A549 (cell line): Measurements from ENCODE around the gene POLRMT. TPM values are rescaled to one million over a fixed set of nuclear protein-coding genes. Genes with fewer than 3 reads are reported as not detected.

Source experiments
- ATAC-seq, 2 experiments: fragments of 200-7000 bp in 1 of 2; fragments of >200 bp in 1 of 2; cut with Nextera tagmentation in 1 of 2; cut with Tn5 transposase in 1 of 2; 3 replicates each; pipeline versions ENCODE4 v1.8.0 to v1.9.1; 2018 to 2020; ENCODE audit warnings: mild to moderate bottlenecking in 1 of 2, moderate library complexity in 1 of 2
- CTCF ChIA-PET: fragments of 300-600 bp; sonication (Branson Sonifier 250); formaldehyde crosslinking; extraction: SDS; loops from one replicate; lab custom pipeline; 2021; ENCODE audit warnings: antibody characterized with exemption, inconsistent platforms; lab: Yijun Ruan, JAX
- POLR2A ChIA-PET: fragments of 350-600 bp; formaldehyde crosslinking; extraction: SDS; loops from one replicate; lab custom pipeline; 2021; ENCODE audit warnings: antibody characterized with exemption, inconsistent platforms; lab: Yijun Ruan, JAX
- DNase-seq, 2 experiments: peaks; one replicate each; pipeline versions ENCODE4 v3.0.0 to v3.0.0-alpha.2; 2011 to 2016; ENCODE audit warnings: low read depth in 1 of 2, low spot score in 1 of 2
- FAIRE-seq: peaks from 2 replicates; lab custom pipeline; 2011; peaks lifted over from hg19 to GRCh38; lab: Jason Lieb, UNC
- H3K27ac ChIP-seq, 2 experiments: fragments of >200 bp; sonication (Bioruptor Twin); formaldehyde crosslinking; 3 replicates each; pipeline ENCODE4 v1.5.1; 2016 to 2017
- H3K4me1 ChIP-seq: fragments of >200 bp; sonication (Bioruptor Twin); formaldehyde crosslinking; 3 replicates; pipeline ENCODE4 v1.6.1; 2016
- H3K4me2 ChIP-seq: fragments of >200 bp; sonication (Bioruptor Twin); formaldehyde crosslinking; 3 replicates; pipeline ENCODE4 v1.6.1; 2016
- H3K4me3 ChIP-seq: fragments of >200 bp; sonication (Bioruptor Twin); formaldehyde crosslinking; 3 replicates; pipeline ENCODE4 v1.5.1; 2016
- H3K9me3 ChIP-seq: fragments of >200 bp; sonication (Bioruptor Twin); formaldehyde crosslinking; 3 replicates; pipeline ENCODE4 v1.6.1; 2016
- BHLHE40 ChIP-seq: IDR thresholded peaks from 2 replicates; pipeline ENCODE4 v1.6.1; 2012; ENCODE audit warnings: low read depth, low read length, inconsistent platforms
- CBX2 ChIP-seq: fragments of 200-600 bp; sonication (generic); IDR thresholded peaks from 2 replicates; pipeline ENCODE4 v1.6.1; 2016; ENCODE audit warnings: low read depth, mild to moderate bottlenecking, borderline replicate concordance
- CBX8 ChIP-seq: fragments of 200-600 bp; sonication (generic); IDR thresholded peaks from 2 replicates; pipeline ENCODE4 v1.6.1; 2016
- CHD4 ChIP-seq: fragments of 200-600 bp; sonication (generic); IDR thresholded peaks from 2 replicates; pipeline ENCODE4 v1.6.1; 2016; ENCODE audit warnings: antibody characterized with exemption, mild to moderate bottlenecking, borderline replicate concordance
- EHF ChIP-seq: fragments of 250-450 bp; sonication (Bioruptor Pico); IDR thresholded peaks from 2 replicates; pipeline ENCODE4 v1.5.0; 2020; ENCODE audit warnings: mild to moderate bottlenecking
- EHMT2 ChIP-seq: fragments of 200-600 bp; sonication (generic); IDR thresholded peaks from 2 replicates; pipeline ENCODE4 v1.6.1; 2016; ENCODE audit warnings: antibody characterized with exemption, low read depth, mild to moderate bottlenecking, moderate library complexity
- FOSB ChIP-seq: fragments of 250-450 bp; sonication (Bioruptor Pico); IDR thresholded peaks from 2 replicates; pipeline ENCODE4 v1.5.0; 2020; ENCODE audit warnings: mild to moderate bottlenecking, moderate library complexity
- FOSL2 ChIP-seq, 2 experiments: fragments of 450-650 bp in 1 of 2; fragments of >200 bp in 1 of 2; sonication (Bioruptor Twin) in 1 of 2; formaldehyde crosslinking; IDR thresholded peaks; 2 replicates each; pipeline versions ENCODE4 v1.5.0 to v1.6.1; 2016 to 2020; ENCODE audit warnings: mild to moderate bottlenecking in 1 of 2, moderate library complexity in 1 of 2
- FOXS1 ChIP-seq: fragments of 250-450 bp; sonication (Bioruptor Pico); IDR thresholded peaks from 2 replicates; pipeline ENCODE4 v1.5.0; 2020; ENCODE audit warnings: mild to moderate bottlenecking, moderate library complexity
- HDAC2 ChIP-seq: fragments of 200-600 bp; sonication (generic); IDR thresholded peaks from 2 replicates; pipeline ENCODE4 v1.6.1; 2016
- HOXB13 ChIP-seq: fragments of 250-450 bp; sonication (Bioruptor Pico); IDR thresholded peaks from 2 replicates; pipeline ENCODE4 v1.5.0; 2020; ENCODE audit warnings: low read depth, mild to moderate bottlenecking, moderate library complexity
- HOXB5 ChIP-seq: fragments of 250-450 bp; sonication (Bioruptor Pico); IDR thresholded peaks from 2 replicates; pipeline ENCODE4 v1.5.0; 2020; ENCODE audit warnings: mild to moderate bottlenecking, moderate library complexity
- JUN ChIP-seq, 2 experiments: fragments of >200 bp; sonication (Bioruptor Twin); formaldehyde crosslinking; IDR thresholded peaks; 2 replicates in 1 of 2; 3 replicates in 1 of 2; pipeline ENCODE4 v1.6.1; 2016 to 2017
- KDM1A ChIP-seq: fragments of 200-600 bp; sonication (generic); IDR thresholded peaks from 2 replicates; pipeline ENCODE4 v1.6.1; 2016; ENCODE audit warnings: low read depth, mild to moderate bottlenecking
- KDM5A ChIP-seq: fragments of 200-600 bp; sonication (generic); IDR thresholded peaks from 2 replicates; pipeline ENCODE4 v1.6.1; 2016; ENCODE audit warnings: antibody characterized with exemption, mild to moderate bottlenecking
- MAZ ChIP-seq: fragments of 150-350 bp; IDR thresholded peaks from 2 replicates; pipeline ENCODE4 v1.6.1; 2014; ENCODE audit warnings: antibody characterized with exemption, low read depth, low read length, borderline replicate concordance
- MYC ChIP-seq: IDR thresholded peaks from 2 replicates; pipeline ENCODE4 v1.6.1; 2012; ENCODE audit warnings: mild to moderate bottlenecking, inconsistent platforms, low read length, improper control_type of control experiment, borderline replicate concordance
- NPAS2 ChIP-seq: fragments of 250-450 bp; sonication (Bioruptor Pico); IDR thresholded peaks from 2 replicates; pipeline ENCODE4 v1.8.0; 2022; ENCODE audit warnings: mild to moderate bottlenecking, moderate library complexity, borderline replicate concordance
- RFX5 ChIP-seq: fragments of 450-650 bp; IDR thresholded peaks from 2 replicates; pipeline ENCODE4 v1.7.1; 2014; ENCODE audit warnings: antibody characterized with exemption, mild to moderate bottlenecking, moderate library complexity
- WGBS: methylation state at CpG from one replicate; pipeline ENCODE4 v1.1.6; 2017; ENCODE audit errors: missing lambda C conversion rate; 5-methylcytosine and 5-hydroxymethylcytosine counted together
- polyA plus RNA-seq, 4 experiments: library from polyadenylated mRNA; depleted of rRNA in 3 of 4; stranded (reverse); fragments of >200 nt; fragmentation: RNase III in 1 of 4; extraction: RNeasy Plus Mini Kit Qiagen cat#74134 plus additional on column Dnase treatment in 1 of 4; gene quantifications; 2 replicates in 3 of 4; 3 replicates in 1 of 4; pipeline ENCODE4 v1.2.3, GENCODE V29; 2011 to 2017
- TF ChIP-seq, protein P1 (sequence below): fragments of 250-450 bp; sonication (Bioruptor Pico); IDR thresholded peaks from 2 replicates; pipeline ENCODE4 v1.5.0; 2020; ENCODE audit warnings: low read depth, mild to moderate bottlenecking, moderate library complexity
- TF ChIP-seq, protein P2 (sequence below): fragments of >200 bp; sonication (Bioruptor Twin); formaldehyde crosslinking; IDR thresholded peaks from 3 replicates; pipeline ENCODE4 v1.6.1; 2016
- TF ChIP-seq, protein P3 (sequence below): fragments of 450-650 bp; IDR thresholded peaks from 2 replicates; pipeline ENCODE4 v1.6.1; 2014; ENCODE audit warnings: antibody characterized with exemption
- TF ChIP-seq, protein P4 (sequence below): IDR thresholded peaks from 2 replicates; pipeline ENCODE4 v1.6.1; 2012
- TF ChIP-seq, protein P5 (sequence below): IDR thresholded peaks from 2 replicates; pipeline ENCODE4 v1.6.1; 2012; ENCODE audit warnings: low read depth, borderline replicate concordance

POLRMT gene
- polyA plus RNA-seq, 2 of the 4 experiments (the other 2 are of a cell fraction), result 41.9 to 68.8 TPM

DNA sequence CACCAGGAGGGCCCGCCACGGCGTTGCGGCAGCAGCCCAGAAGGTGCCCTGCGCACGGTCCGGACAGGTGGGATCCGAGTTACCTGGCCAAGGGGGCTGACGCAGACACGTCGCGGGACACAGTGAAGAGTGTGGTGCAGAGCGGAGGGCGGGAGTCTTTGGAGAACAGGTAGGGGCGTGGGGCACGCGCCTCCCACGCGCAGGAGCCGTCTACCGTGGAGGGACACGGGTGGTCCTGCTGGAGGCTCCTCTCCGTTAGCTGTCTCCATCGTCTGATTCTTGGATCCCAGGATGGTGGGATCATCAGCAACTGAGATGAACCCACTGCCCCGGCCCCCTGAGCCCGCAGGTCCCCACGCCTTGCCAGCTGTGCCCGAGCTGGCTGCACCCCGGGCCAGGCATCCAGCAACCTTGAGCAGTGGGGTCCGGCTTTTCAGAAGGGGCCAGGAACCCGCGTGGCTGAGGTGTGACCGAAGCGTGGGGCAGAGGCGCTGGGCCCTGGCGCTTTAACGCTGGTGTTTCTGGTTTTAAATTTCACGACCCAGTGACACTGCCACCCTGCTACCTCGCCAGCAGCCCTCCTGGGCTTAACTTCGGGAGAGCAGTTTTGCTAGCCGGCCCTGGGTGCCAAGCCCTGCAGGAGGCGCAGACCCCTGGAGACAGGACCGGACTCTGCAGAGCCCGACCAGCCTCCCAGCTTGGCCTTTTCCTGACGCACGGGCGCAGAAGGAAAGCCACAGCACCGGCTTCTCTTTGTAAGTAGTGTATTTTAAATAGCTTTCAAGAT lies 13.6 kb upstream of the POLRMT start:
- H3K4me1 ChIP-seq, result no peaks in the 10 kb centered on the region
- ChIA-PET POLR2A (no interaction called here), CTCF (interaction anchor here (1.0 to 1.4 kb wide), 2 partner anchors 11 to 87 kb away, joined by 3 to 4 read pairs; no protein-coding TSS in a partner anchor)
- WGBS, result 96% methylated on average over 43 of the region's 48 CpGs
- no peak overlapping the region for H3K4me2 ChIP-seq
- H3K9me3 ChIP-seq, result no peaks in the 10 kb centered on the region
- no peak overlapping the region for H3K27ac ChIP-seq
- ATAC-seq (no peak), FAIRE-seq (no peak), DNase-seq (no peak)
- TF ChIP-seq CHD4 (no peak), MAZ (no peak)
- H3K4me3 ChIP-seq, result no peak overlapping the region

DNA sequence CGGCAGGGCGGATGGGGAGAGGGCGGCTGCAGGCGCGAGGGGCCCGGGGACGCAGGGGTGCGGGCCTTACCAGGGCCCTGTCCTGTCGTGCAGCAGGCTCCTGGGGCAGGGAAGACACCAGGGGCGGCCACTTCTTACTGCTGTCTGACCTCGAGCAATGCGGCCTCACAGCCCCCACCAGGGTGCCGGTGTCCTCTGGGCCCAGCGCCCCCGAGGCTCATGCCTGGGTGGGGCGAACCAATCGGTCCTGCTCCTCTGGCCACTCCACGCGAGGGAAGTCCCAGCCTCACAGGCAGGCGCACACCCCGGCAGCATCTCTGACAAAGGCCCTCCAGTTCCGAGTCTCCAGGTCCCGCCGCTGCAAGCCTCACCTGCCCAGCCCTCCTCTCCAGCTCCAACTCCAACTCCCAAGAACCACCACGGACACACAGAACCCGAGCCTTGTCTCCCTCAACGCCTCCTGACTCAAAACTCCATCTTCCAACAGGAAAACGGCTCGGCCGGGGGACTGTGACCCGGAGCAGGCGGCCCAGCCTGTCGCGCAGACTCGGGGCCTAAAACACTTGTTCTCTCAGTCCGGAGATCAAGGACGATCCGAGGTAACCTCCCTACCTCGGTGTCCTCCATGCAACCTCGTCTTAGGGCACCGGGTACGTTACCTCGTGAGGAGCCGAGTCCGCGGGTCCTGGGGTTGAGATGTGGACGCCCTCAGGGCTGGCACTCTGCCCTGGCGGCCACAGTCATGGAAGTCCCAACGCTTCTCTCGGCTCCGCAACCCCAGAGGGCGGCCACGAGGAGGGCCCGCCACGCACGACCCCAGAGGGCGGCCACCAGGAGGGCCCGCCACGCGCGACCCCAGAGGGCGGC lies 12.8 kb upstream of the POLRMT start:
- no peak overlapping the region for H3K27ac ChIP-seq
- TF ChIP-seq MYC (no peak), BHLHE40 (no peak), HOXB5 (CRISPR knock-in tag) (no peak), NPAS2 (no peak), EHF (CRISPR knock-in tag) (no peak), EHMT2 (no peak)
- TF ChIP-seq, protein P1, sequence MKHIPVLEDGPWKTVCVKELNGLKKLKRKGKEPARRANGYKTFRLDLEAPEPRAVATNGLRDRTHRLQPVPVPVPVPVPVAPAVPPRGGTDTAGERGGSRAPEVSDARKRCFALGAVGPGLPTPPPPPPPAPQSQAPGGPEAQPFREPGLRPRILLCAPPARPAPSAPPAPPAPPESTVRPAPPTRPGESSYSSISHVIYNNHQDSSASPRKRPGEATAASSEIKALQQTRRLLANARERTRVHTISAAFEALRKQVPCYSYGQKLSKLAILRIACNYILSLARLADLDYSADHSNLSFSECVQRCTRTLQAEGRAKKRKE (CRISPR knock-in tag), result no peak
- TF ChIP-seq, protein P2, sequence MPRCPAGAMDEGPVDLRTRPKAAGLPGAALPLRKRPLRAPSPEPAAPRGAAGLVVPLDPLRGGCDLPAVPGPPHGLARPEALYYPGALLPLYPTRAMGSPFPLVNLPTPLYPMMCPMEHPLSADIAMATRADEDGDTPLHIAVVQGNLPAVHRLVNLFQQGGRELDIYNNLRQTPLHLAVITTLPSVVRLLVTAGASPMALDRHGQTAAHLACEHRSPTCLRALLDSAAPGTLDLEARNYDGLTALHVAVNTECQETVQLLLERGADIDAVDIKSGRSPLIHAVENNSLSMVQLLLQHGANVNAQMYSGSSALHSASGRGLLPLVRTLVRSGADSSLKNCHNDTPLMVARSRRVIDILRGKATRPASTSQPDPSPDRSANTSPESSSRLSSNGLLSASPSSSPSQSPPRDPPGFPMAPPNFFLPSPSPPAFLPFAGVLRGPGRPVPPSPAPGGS, result no peak
- TF ChIP-seq, all 56 proteins: peak for 0
- Histone ChIP-seq H3K4me1 (no peaks in the 10 kb centered on the region), H3K9me3 (no peaks in the 10 kb centered on the region), H3K4me2 (no peak overlapping the region), H3K4me3 (no peak overlapping the region)
- CTCF ChIA-PET, result interaction anchor here (1.0 to 2.0 kb wide), 3 partner anchors 11 to 88 kb away, joined by 3 to 6 read pairs (median 4); no protein-coding TSS in a partner anchor
- whole genome bisulfite sequencing, result 93% methylated on average over 26 of the region's 62 CpGs
- no peak for DNase-seq
- no peak for ATAC-seq
- POLR2A ChIA-PET, result interaction anchor here (0.6 kb wide), 1 partner anchor 10 kb away, joined by 3 read pairs; no protein-coding TSS in a partner anchor
- FAIRE-seq, result no peak

DNA sequence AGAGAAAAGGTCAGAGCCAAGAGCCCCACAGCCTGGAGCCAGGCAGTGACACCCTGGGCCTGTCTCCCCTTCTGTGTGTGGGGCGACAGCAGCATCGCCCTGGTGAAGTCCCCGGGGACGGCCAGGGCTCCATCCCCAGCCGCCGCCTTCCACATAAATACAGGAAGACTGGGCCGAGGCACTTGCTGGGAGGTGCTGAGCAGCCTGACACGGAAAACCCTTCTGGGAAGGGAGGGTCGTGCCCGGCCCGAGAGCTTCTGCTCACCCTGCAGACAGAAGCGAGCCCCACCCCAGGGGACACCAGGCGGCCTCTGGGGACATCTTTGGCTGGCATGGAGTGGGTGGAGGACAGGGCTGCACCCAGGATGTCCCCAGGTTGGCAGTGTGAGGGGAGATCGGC lies 11.5 kb upstream of the POLRMT start:
- WGBS, result 100% methylated on average over 1 of the region's 14 CpGs
- FAIRE-seq (no peak), ATAC-seq (no peak), DNase-seq (no peak)
- H3K4me2 ChIP-seq, result no peak overlapping the region
- POLR2A ChIA-PET, result no interaction called here
- no peak overlapping the region for H3K4me3 ChIP-seq
- H3K9me3 ChIP-seq, result no peaks in the 10 kb centered on the region
- no peak overlapping the region for H3K27ac ChIP-seq
- H3K4me1 ChIP-seq, result no peaks in the 10 kb centered on the region
- TF ChIP-seq FOSL2 (IDR thresholded peaks at IDR 0.05) (no peak), FOSL2 (CRISPR knock-in tag; IDR thresholded peaks at IDR 0.05) (no peak), KDM1A (no peak), CBX2 (no peak), BHLHE40 (no peak), RFX5 (no peak), JUN (IDR thresholded peaks at IDR 0.05) (no peak), FOSB (CRISPR knock-in tag) (no peak), KDM5A (no peak), CBX8 (no peak), HOXB13 (no peak), MAZ (no peak), HDAC2 (no peak), FOXS1 (CRISPR knock-in tag) (no peak)
- TF ChIP-seq, protein P3, sequence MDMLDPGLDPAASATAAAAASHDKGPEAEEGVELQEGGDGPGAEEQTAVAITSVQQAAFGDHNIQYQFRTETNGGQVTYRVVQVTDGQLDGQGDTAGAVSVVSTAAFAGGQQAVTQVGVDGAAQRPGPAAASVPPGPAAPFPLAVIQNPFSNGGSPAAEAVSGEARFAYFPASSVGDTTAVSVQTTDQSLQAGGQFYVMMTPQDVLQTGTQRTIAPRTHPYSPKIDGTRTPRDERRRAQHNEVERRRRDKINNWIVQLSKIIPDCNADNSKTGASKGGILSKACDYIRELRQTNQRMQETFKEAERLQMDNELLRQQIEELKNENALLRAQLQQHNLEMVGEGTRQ, result no peak
- TF ChIP-seq, protein P4, sequence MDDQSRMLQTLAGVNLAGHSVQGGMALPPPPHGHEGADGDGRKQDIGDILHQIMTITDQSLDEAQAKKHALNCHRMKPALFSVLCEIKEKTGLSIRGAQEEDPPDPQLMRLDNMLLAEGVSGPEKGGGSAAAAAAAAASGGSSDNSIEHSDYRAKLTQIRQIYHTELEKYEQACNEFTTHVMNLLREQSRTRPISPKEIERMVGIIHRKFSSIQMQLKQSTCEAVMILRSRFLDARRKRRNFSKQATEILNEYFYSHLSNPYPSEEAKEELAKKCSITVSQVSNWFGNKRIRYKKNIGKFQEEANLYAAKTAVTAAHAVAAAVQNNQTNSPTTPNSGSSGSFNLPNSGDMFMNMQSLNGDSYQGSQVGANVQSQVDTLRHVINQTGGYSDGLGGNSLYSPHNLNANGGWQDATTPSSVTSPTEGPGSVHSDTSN, result no peak
- TF ChIP-seq, protein P5, sequence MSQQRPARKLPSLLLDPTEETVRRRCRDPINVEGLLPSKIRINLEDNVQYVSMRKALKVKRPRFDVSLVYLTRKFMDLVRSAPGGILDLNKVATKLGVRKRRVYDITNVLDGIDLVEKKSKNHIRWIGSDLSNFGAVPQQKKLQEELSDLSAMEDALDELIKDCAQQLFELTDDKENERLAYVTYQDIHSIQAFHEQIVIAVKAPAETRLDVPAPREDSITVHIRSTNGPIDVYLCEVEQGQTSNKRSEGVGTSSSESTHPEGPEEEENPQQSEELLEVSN, result no peak
- TF ChIP-seq, all 56 proteins: peak for 0
- CTCF ChIA-PET, result interaction anchor here (2.0 kb wide), 1 partner anchor 61 kb away, joined by 6 read pairs; no protein-coding TSS in a partner anchor
